Activated naive CD8-positive, alpha-beta T cell treated with anti-CD3 and anti-CD28 coated beads, Interleukin-2, amount 10 ng/mL, durations not matched to agents 7 days and 5 days (primary cell): ENCODE data around the gene PA2G4. TPM values are rescaled to one million over a fixed set of nuclear protein-coding genes. Genes with fewer than 3 reads are reported as not detected.

Experiments
- ATAC-seq: fragments of 150-1000 bp; cut with Tn5 transposase; one replicate; pipeline ENCODE4 v1.10.0; 2021; ENCODE audit warnings: low read depth, moderate library complexity
- POLR2A ChIA-PET: fragments of 350-600 bp; sonication (Branson Sonifier 250); formaldehyde crosslinking; loops from one replicate; lab custom pipeline; 2021; ENCODE audit warnings: antibody characterized with exemption; lab: Charles Lee
- DNase-seq: peaks from one replicate; pipeline ENCODE4 v3.0.0; 2021
- H3K27ac Mint-ChIP-seq: one replicate; pipeline ENCODE4 v1.8.0; 2022; ENCODE audit warnings: mild to moderate bottlenecking, mixed read lengths
- H3K27me3 Mint-ChIP-seq: one replicate; pipeline ENCODE4 v1.8.0; 2022; ENCODE audit warnings: mild to moderate bottlenecking, moderate library complexity, mixed read lengths
- H3K36me3 Mint-ChIP-seq: one replicate; pipeline ENCODE4 v1.8.0; 2021; ENCODE audit warnings: mild to moderate bottlenecking, mixed read lengths
- H3K4me1 Mint-ChIP-seq: one replicate; pipeline ENCODE4 v1.8.0; 2021; ENCODE audit warnings: mixed read lengths
- H3K4me3 Mint-ChIP-seq: one replicate; pipeline ENCODE4 v1.8.0; 2022; ENCODE audit warnings: mild to moderate bottlenecking, moderate library complexity, mixed read lengths
- H3K9me3 Mint-ChIP-seq: one replicate; pipeline ENCODE4 v1.8.0; 2021; ENCODE audit warnings: mixed read lengths
- total RNA-seq, 2 experiments: library from RNA; stranded (reverse); gene quantifications; one replicate each; pipeline ENCODE4 v1.2.3, GENCODE V29; 2021

The PA2G4 gene
- total RNA-seq, 2 experiments from 2014 or later: 226 to 227 TPM

- H3K27ac Mint-ChIP-seq: no peak overlapping the region
- no peaks in the 10 kb centered on the region for H3K36me3 Mint-ChIP-seq
- no peaks in the 10 kb centered on the region for H3K9me3 Mint-ChIP-seq
- H3K4me1 Mint-ChIP-seq: peaks cover 15% of the 10 kb centered on the region
- POLR2A ChIA-PET: interaction anchor here (0.6 to 4.2 kb wide), 4 partner anchors 12 to 108 kb away, joined by 3 to 47 read pairs (median 6); partner anchors contain the start of genes PA2G4, RAB5B and ZC3H10
- H3K4me3 Mint-ChIP-seq: no peak overlapping the region
- no peak for ATAC-seq
- peaks cover 26% of the 10 kb centered on the region for H3K27me3 Mint-ChIP-seq
- DNase-seq: no peak
These were observed 22.7 kb upstream of the PA2G4 start for GRCh38 chr12:56081393-56082347.

- Mint-ChIP-seq H3K4me1 (peaks cover 15% of the 10 kb centered on the region), H3K9me3 (no peaks in the 10 kb centered on the region), H3K27ac (no peak overlapping the region), H3K4me3 (no peak overlapping the region), H3K27me3 (peaks cover 26% of the 10 kb centered on the region), H3K36me3 (no peaks in the 10 kb centered on the region)
- POLR2A ChIA-PET: interaction anchor here (0.6 to 4.2 kb wide), 2 partner anchors 21 to 448 kb away, joined by 6 to 47 read pairs; partner anchors contain the start of gene PA2G4
- ATAC-seq: no peak
- no peak for DNase-seq
These were observed 22.0 kb upstream of the PA2G4 start for GRCh38 chr12:56082382-56082781.

GRCh38 chr12:56082967-56083366 is 21.4 kb upstream of the PA2G4 start:
- DNase-seq: no peak
- Mint-ChIP-seq H3K4me1 (peaks cover 17% of the 10 kb centered on the region), H3K9me3 (no peaks in the 10 kb centered on the region), H3K36me3 (no peaks in the 10 kb centered on the region), H3K27me3 (peaks cover 26% of the 10 kb centered on the region), H3K27ac (no peak overlapping the region), H3K4me3 (no peak overlapping the region)
- ATAC-seq: no peak
- POLR2A ChIA-PET: interaction anchor here (0.6 to 4.2 kb wide), 3 partner anchors 20 to 447 kb away, joined by 6 to 47 read pairs (median 22); partner anchors contain the start of gene PA2G4

GRCh38 chr12:56084958-56085543 is 19.3 kb upstream of the PA2G4 start:
- Mint-ChIP-seq H3K4me3 (no peak overlapping the region), H3K9me3 (no peaks in the 10 kb centered on the region), H3K4me1 (peaks cover 15% of the 10 kb centered on the region), H3K27me3 (peaks cover 20% of the 10 kb centered on the region), H3K36me3 (no peaks in the 10 kb centered on the region), H3K27ac (no peak overlapping the region)
- ATAC-seq: peak; percentile 59
- POLR2A ChIA-PET: interaction anchor here (0.6 to 3.8 kb wide), 5 partner anchors 19 to 33 kb away, joined by 3 to 22 read pairs (median 4); partner anchors contain the start of genes PA2G4 and ZC3H10
- peak; percentile 47 for DNase-seq

- H3K27me3 Mint-ChIP-seq: peaks cover 13% of the 10 kb centered on the region
These were observed 18.3 kb upstream of the PA2G4 start for GRCh38 chr12:56086096-56086495.

GRCh38 chr12:56086608-56087007 is 17.8 kb upstream of the PA2G4 start:
- POLR2A ChIA-PET: interaction anchor here (0.6 to 3.8 kb wide), 6 partner anchors 15 to 301 kb away, joined by 3 to 22 read pairs (median 3); partner anchors contain the start of genes ESYT1 and PA2G4
- peaks cover 11% of the 10 kb centered on the region for H3K4me1 Mint-ChIP-seq
- H3K27ac Mint-ChIP-seq: no peak overlapping the region
- peaks cover 8% of the 10 kb centered on the region for H3K27me3 Mint-ChIP-seq
- H3K36me3 Mint-ChIP-seq: no peaks in the 10 kb centered on the region
- no peak overlapping the region for H3K4me3 Mint-ChIP-seq
- no peak for DNase-seq
- no peaks in the 10 kb centered on the region for H3K9me3 Mint-ChIP-seq
- ATAC-seq: no peak

More at GRCh38 chr12:56086096-56086495, 18.3 kb upstream of the PA2G4 start:
- Mint-ChIP-seq H3K27ac (no peak overlapping the region), H3K4me1 (peaks cover 12% of the 10 kb centered on the region), H3K36me3 (no peaks in the 10 kb centered on the region), H3K4me3 (no peak overlapping the region), H3K9me3 (no peaks in the 10 kb centered on the region)
- DNase-seq (no peak), ATAC-seq (no peak)
- POLR2A ChIA-PET: interaction anchor here (0.6 to 3.8 kb wide), 8 partner anchors 15 to 300 kb away, joined by 3 to 22 read pairs (median 4); partner anchors contain the start of genes ESYT1, PA2G4 and ZC3H10

- Mint-ChIP-seq H3K4me3 (no peak overlapping the region), H3K27me3 (peaks cover 3% of the 10 kb centered on the region), H3K27ac (no peak overlapping the region), H3K4me1 (peaks cover 9% of the 10 kb centered on the region), H3K9me3 (no peaks in the 10 kb centered on the region), H3K36me3 (no peaks in the 10 kb centered on the region)
- DNase-seq (no peak), ATAC-seq (no peak)
- POLR2A ChIA-PET: no interaction called here
These were observed 17.1 kb upstream of the PA2G4 start for GRCh38 chr12:56087220-56087619.

- Mint-ChIP-seq H3K4me1 (peaks cover 16% of the 10 kb centered on the region), H3K4me3 (no peak overlapping the region), H3K27me3 (peaks cover 20% of the 10 kb centered on the region), H3K36me3 (peaks cover 14% of the 10 kb centered on the region), H3K9me3 (no peaks in the 10 kb centered on the region), H3K27ac (peak overlapping the region; percentile 22)
- ATAC-seq (no peak), DNase-seq (no peak)
- POLR2A ChIA-PET: no interaction called here
These were observed 6.6 kb upstream of the PA2G4 start for GRCh38 chr12:56097738-56098137.

- H3K27me3 Mint-ChIP-seq: peaks cover 14% of the 10 kb centered on the region
- POLR2A ChIA-PET: no interaction called here
- no peak for ATAC-seq
- H3K4me1 Mint-ChIP-seq: peaks cover 24% of the 10 kb centered on the region
- H3K36me3 Mint-ChIP-seq: peaks cover 14% of the 10 kb centered on the region
- no peaks in the 10 kb centered on the region for H3K9me3 Mint-ChIP-seq
- no peak for DNase-seq
- no peak overlapping the region for H3K27ac Mint-ChIP-seq
- H3K4me3 Mint-ChIP-seq: no peak overlapping the region
These were observed 5.8 kb upstream of the PA2G4 start for GRCh38 chr12:56098592-56098991.

- Mint-ChIP-seq H3K27ac (peak overlapping the region; percentile 72), H3K9me3 (no peaks in the 10 kb centered on the region), H3K27me3 (peaks cover 10% of the 10 kb centered on the region), H3K4me1 (peaks cover 24% of the 10 kb centered on the region), H3K36me3 (peaks cover 19% of the 10 kb centered on the region), H3K4me3 (no peak overlapping the region)
- DNase-seq (no peak), ATAC-seq (no peak)
- POLR2A ChIA-PET: interaction anchor here (0.6 kb wide), 1 partner anchor 273 kb away, joined by 3 read pairs; no protein-coding TSS in a partner anchor
These were observed 4.6 kb upstream of the PA2G4 start for GRCh38 chr12:56099787-56100186.

GRCh38 chr12:56101045-56101444 is 3.3 kb upstream of the PA2G4 start:
- Mint-ChIP-seq H3K27me3 (peaks cover 6% of the 10 kb centered on the region), H3K4me3 (no peak overlapping the region), H3K9me3 (no peaks in the 10 kb centered on the region), H3K36me3 (peaks cover 25% of the 10 kb centered on the region), H3K27ac (peak overlapping the region; percentile 63), H3K4me1 (peaks cover 32% of the 10 kb centered on the region)
- ATAC-seq: no peak
- POLR2A ChIA-PET: interaction anchor here (1.0 to 4.5 kb wide), 2 partner anchors 15 to 20 kb away, joined by 3 to 47 read pairs; partner anchors contain the start of gene ERBB3
- no peak for DNase-seq

GRCh38 chr12:56102683-56103065 is 1.7 kb upstream of the PA2G4 start:
- Mint-ChIP-seq H3K4me3 (peak overlapping the region; percentile 90), H3K9me3 (no peaks in the 10 kb centered on the region), H3K36me3 (peaks cover 33% of the 10 kb centered on the region), H3K27me3 (no peaks in the 10 kb centered on the region), H3K27ac (peak overlapping the region; percentile 95), H3K4me1 (peaks cover 44% of the 10 kb centered on the region)
- no peak for DNase-seq
- POLR2A ChIA-PET: interaction anchor here (0.6 to 4.8 kb wide), 11 partner anchors 8 to 364 kb away, joined by 3 to 111 read pairs (median 16); partner anchors contain the start of genes ERBB3, ESYT1, ORMDL2 and RPL41
- no peak for ATAC-seq
